IMR-90 (cell line): ENCODE measurements around the gene CAPS2. TPM values are rescaled to one million over a fixed set of nuclear protein-coding genes. Genes with fewer than 3 reads are reported as not detected.
A peak's percentile ranks its signal among the peaks of the same experiment; 100 is the strongest.

ENCODE experiments used
- ATAC-seq: fragments of 200-7000 bp; cut with Tn5 transposase; 2 replicates; pipeline ENCODE4 v1.9.1; 2020; ENCODE audit warnings: low read depth, mild to moderate bottlenecking, moderate library complexity
- BruUV-seq: library from RNA; stranded (reverse); fragments of 400-500 nt; replicated peaks from 2 replicates; lab custom pipeline; 2021; lab: Mats Ljungman, UMichigan
- CTCF ChIA-PET: fragments of 300-600 bp; formaldehyde crosslinking; extraction: SDS; loops from one replicate; lab custom pipeline; 2021; ENCODE audit warnings: antibody characterized with exemption; lab: Yijun Ruan, JAX
- POLR2A ChIA-PET: fragments of 300-600 bp; sonication (Branson Sonifier 250); formaldehyde crosslinking; loops from one replicate; lab custom pipeline; 2022; ENCODE audit warnings: antibody characterized with exemption; ENCODE audit not compliant: unreplicated experiment; lab: Charles Lee
- DNase-seq: peaks from one replicate; pipeline ENCODE4 v3.0.0; 2013
- H2AFZ ChIP-seq: replicated peaks from 2 replicates; pipeline ENCODE3; 2013; ENCODE audit warnings: low read length, mild to moderate bottlenecking; ENCODE audit not compliant: poor library complexity
- H2AK5ac ChIP-seq: 2 replicates; pipeline ENCODE4 v1.6.1; 2013; ENCODE audit warnings: low read depth, low read length, inconsistent platforms
- H2AK9ac ChIP-seq: replicated peaks from 2 replicates; pipeline ENCODE3; 2013; ENCODE audit warnings: mild to moderate bottlenecking, low read depth, low read length, moderate library complexity; ENCODE audit not compliant: poor library complexity
- H2BK120ac ChIP-seq: 2 replicates; pipeline ENCODE4 v1.6.1; 2013; ENCODE audit warnings: low read depth, low read length, inconsistent platforms
- H2BK15ac ChIP-seq: 3 replicates; pipeline ENCODE4 v1.6.1; 2013; ENCODE audit warnings: low read depth, low read length, inconsistent platforms
- H2BK20ac ChIP-seq: 2 replicates; pipeline ENCODE4 v1.6.1; 2013; ENCODE audit warnings: low read depth, mild to moderate bottlenecking, inconsistent platforms, low read length, moderate library complexity
- H2BK5ac ChIP-seq: 2 replicates; pipeline ENCODE4 v1.6.1; 2013; ENCODE audit warnings: mild to moderate bottlenecking, low read depth, low read length, inconsistent platforms; ENCODE audit not compliant: poor library complexity, severe bottlenecking
- H3K14ac ChIP-seq: replicated peaks from 2 replicates; pipeline ENCODE4 v1.6.1; 2013; ENCODE audit warnings: low read depth, low read length, inconsistent platforms
- H3K18ac ChIP-seq: 2 replicates; pipeline ENCODE4 v1.6.1; 2013; ENCODE audit warnings: low read depth, low read length, control low read depth
- H3K23ac ChIP-seq: 2 replicates; pipeline ENCODE4 v1.6.1; 2013; ENCODE audit warnings: low read depth, low read length, inconsistent platforms
- H3K27ac ChIP-seq: 2 replicates; pipeline ENCODE4 v1.5.1; 2013; ENCODE audit warnings: mild to moderate bottlenecking, control low read depth, low read length; ENCODE audit not compliant: insufficient read depth
- H3K27me3 ChIP-seq: 2 replicates; pipeline ENCODE4 v1.6.1; 2013; ENCODE audit warnings: low read length; ENCODE audit not compliant: control insufficient read depth, insufficient read depth
- H3K36me3 ChIP-seq: 2 replicates; pipeline ENCODE4 v1.6.1; 2013; ENCODE audit warnings: low read length, mixed read lengths; ENCODE audit not compliant: control insufficient read depth, insufficient read depth
- H3K4ac ChIP-seq: 2 replicates; pipeline ENCODE4 v1.6.1; 2013; ENCODE audit warnings: low read depth, low read length, inconsistent platforms
- H3K4me1 ChIP-seq: 2 replicates; pipeline ENCODE4 v1.6.1; 2013; ENCODE audit warnings: low read length, mixed read lengths; ENCODE audit not compliant: control insufficient read depth, insufficient read depth
- H3K4me2 ChIP-seq: 2 replicates; pipeline ENCODE4 v1.6.1; 2013; ENCODE audit warnings: low read depth, mild to moderate bottlenecking, control low read depth, low read length, moderate library complexity
- H3K4me3 ChIP-seq: 2 replicates; pipeline ENCODE4 v1.5.1; 2013; ENCODE audit warnings: low read depth, mild to moderate bottlenecking, control low read depth, low read length, moderate library complexity; ENCODE audit not compliant: insufficient read depth
- H3K56ac ChIP-seq: 2 replicates; pipeline ENCODE4 v1.6.1; 2013; ENCODE audit warnings: low read length, inconsistent platforms; ENCODE audit not compliant: insufficient read depth; ENCODE audit errors: extremely low read depth
- H3K79me1 ChIP-seq, 2 experiments: 2 replicates each; pipeline ENCODE4 v1.6.1; 2013; ENCODE audit warnings: low read length in 2 of 2, inconsistent platforms in 1 of 2, low read depth in 1 of 2
- H3K9ac ChIP-seq: 2 replicates; pipeline ENCODE4 v1.6.1; 2013; ENCODE audit warnings: low read depth, low read length, control low read depth
- H3K9me1 ChIP-seq: 2 replicates; pipeline ENCODE4 v1.6.1; 2013; ENCODE audit warnings: low read length, inconsistent platforms; ENCODE audit not compliant: insufficient read depth
- H3K9me3 ChIP-seq: 2 replicates; pipeline ENCODE4 v1.6.1; 2013; ENCODE audit warnings: low read length; ENCODE audit not compliant: control insufficient read depth, insufficient read depth
- H4K20me1 ChIP-seq: 2 replicates; pipeline ENCODE4 v1.6.1; 2013; ENCODE audit warnings: low read length, inconsistent platforms; ENCODE audit not compliant: insufficient read depth
- H4K5ac ChIP-seq: 2 replicates; pipeline ENCODE4 v1.6.1; 2013; ENCODE audit warnings: mild to moderate bottlenecking, low read depth, low read length, control low read depth
- H4K8ac ChIP-seq, 2 experiments: 2 replicates each; pipeline ENCODE4 v1.6.1; 2013; ENCODE audit warnings: low read depth in 2 of 2, low read length in 2 of 2, control low read depth in 1 of 2, inconsistent platforms in 1 of 2
- H4K91ac ChIP-seq: 2 replicates; pipeline ENCODE4 v1.6.1; 2013; ENCODE audit warnings: low read depth, low read length, inconsistent platforms; ENCODE audit not compliant: insufficient read depth
- CEBPB ChIP-seq: IDR thresholded peaks from 2 replicates; pipeline ENCODE4 v1.6.1; 2012; ENCODE audit warnings: low read depth, low read length, improper control_type of control experiment
- CHD1 ChIP-seq: IDR thresholded peaks from 2 replicates; pipeline ENCODE4 v1.6.1; 2012; ENCODE audit warnings: low read depth, low read length, improper control_type of control experiment
- USF2 ChIP-seq: fragments of 150-350 bp; IDR thresholded peaks from 2 replicates; pipeline ENCODE4 v1.6.1; 2017; ENCODE audit warnings: mild to moderate bottlenecking, antibody characterized with exemption, low read length, low read depth
- WGBS, 2 experiments: methylation state at CpG; one replicate each; pipeline versions ENCODE4 v1.1.5 to v1.1.7; 2013; ENCODE audit warnings: missing lambda C conversion rate in 2 of 2; ENCODE audit not compliant: insufficient read length in 1 of 2; ENCODE audit errors: extremely low coverage in 2 of 2; 5-methylcytosine and 5-hydroxymethylcytosine counted together
- dilution Hi-C: fragments of 300-500 bp; cut with HindIII; formaldehyde crosslinking; loops from one replicate; pipeline ENCODE4 v1.14.3; 2018; ENCODE audit warnings: low sequenced_read_pairs; ENCODE audit not compliant: unreplicated experiment
- in situ Hi-C: fragments of 300-500 bp; cut with MboI; formaldehyde crosslinking; loops from 3 replicates; pipeline ENCODE4 v1.14.3; 2019; ENCODE audit warnings: low sequenced_read_pairs, inconsistent platforms, mixed read lengths
- intact Hi-C: fragments of 100-400 bp; cut with micrococcal nuclease; formaldehyde crosslinking; loops from 2 replicates; pipeline ENCODE4 v1.10.0; 2022
- polyA plus RNA-seq, 3 experiments: library from polyadenylated mRNA; depleted of rRNA; stranded (reverse); fragments of >200 nt; gene quantifications; 2 replicates each; pipeline ENCODE4 v1.2.3, GENCODE V29; 2012; ENCODE audit warnings: low replicate concordance in 1 of 3
- total RNA-seq: library from RNA; depleted of rRNA; stranded (reverse); fragments of >200 nt; gene quantifications from 2 replicates; pipeline ENCODE4 v1.2.3, GENCODE V29; 2012

CAPS2 gene
- total and polyA plus RNA-seq, 2 of the 4 experiments (the other 2 are of a cell fraction): 1.2 to 2.7 TPM

GRCh38 chr12:75257510-75257909 lies 72.6 kb downstream of the CAPS2 start:
- H4K91ac ChIP-seq: no peak overlapping the region
- no peak overlapping the region for H3K56ac ChIP-seq
- no peak overlapping the region for H4K8ac ChIP-seq
- no peak overlapping the region for H2BK20ac ChIP-seq
- dilution Hi-C loops: no loop called here
- WGBS, 2 experiments: 14% methylated on average over 1 of the region's 2 CpGs; no CpG with 5 or more reads in 1 of the 2 experiments
- no peaks in the 10 kb centered on the region for H4K20me1 ChIP-seq
- H3K14ac ChIP-seq: no peak overlapping the region
- no peak overlapping the region for H4K5ac ChIP-seq
- no peaks in the 10 kb centered on the region for H3K4me1 ChIP-seq
- intact Hi-C loops: no loop called here
- no peaks in the 10 kb centered on the region for H3K9me3 ChIP-seq
- no peak overlapping the region for H2BK5ac ChIP-seq
- no peak overlapping the region for H2AK9ac ChIP-seq
- no peaks in the 10 kb centered on the region for H3K36me3 ChIP-seq
- peak overlapping the region; percentile 18; the same call in 1 of the 2 replicates for H3K4me3 ChIP-seq
- H3K9me1 ChIP-seq: no peaks in the 10 kb centered on the region
- BruUV-seq: no TSS peak
- H2BK15ac ChIP-seq: no peak overlapping the region
- peak overlapping the region; percentile 72 for H3K4me2 ChIP-seq
- H3K23ac ChIP-seq: no peak overlapping the region
- H2AFZ ChIP-seq: no peak overlapping the region
- H3K79me1 ChIP-seq: no peaks in the 10 kb centered on the region
- in situ Hi-C loops: no loop called here
- H3K27ac ChIP-seq: no peak overlapping the region
- H2AK5ac ChIP-seq: no peak overlapping the region
- no peak for TF ChIP-seq USF2
- TF ChIP-seq CEBPB: no peak
- TF ChIP-seq CHD1: no peak
- ChIA-PET POLR2A (no interaction called here), CTCF (no interaction called here)
- H3K4ac ChIP-seq: no peak overlapping the region
- DNase-seq: peak; percentile 0
- H2BK120ac ChIP-seq: no peak overlapping the region
- H3K9ac ChIP-seq: no peak overlapping the region
- no peak overlapping the region for H3K18ac ChIP-seq
- peak; percentile 46 for ATAC-seq
- H3K27me3 ChIP-seq: no peaks in the 10 kb centered on the region
